ENCODE measurements around the gene SIGLEC15.

Gene SIGLEC15

GRCh38 chr18:45802814-45803492, 22.5 kb upstream of the SIGLEC15 start (continued):
- no peak for TF ChIP-seq POU6F1 (CRISPR knock-in tag; IDR thresholded peaks at IDR 0.05; ENCODE audit: borderline replicate concordance, low read depth)
- TF ChIP-seq OSR1 (CRISPR knock-in tag; IDR thresholded peaks at IDR 0.05), result no peak

- ATAC-seq, result no peak
- TF ChIP-seq ZNF565 (CRISPR knock-in tag; conservative IDR thresholded peaks at IDR 0.05; ENCODE audit: low read depth) (no peak), POU6F1 (CRISPR knock-in tag; IDR thresholded peaks at IDR 0.05; ENCODE audit: borderline replicate concordance, low read depth) (no peak), GLIS3 (CRISPR knock-in tag; IDR thresholded peaks at IDR 0.05) (no peak), ARNTL (CRISPR knock-in tag; IDR thresholded peaks at IDR 0.05; ENCODE audit: borderline replicate concordance, low read depth) (no peak), PATZ1 (CRISPR knock-in tag; IDR thresholded peaks at IDR 0.05; ENCODE audit: borderline replicate concordance) (no peak), CSRNP3 (CRISPR knock-in tag; IDR thresholded peaks at IDR 0.05) (no peak), ZFP3 (CRISPR knock-in tag; IDR thresholded peaks at IDR 0.05) (no peak), CREB5 (CRISPR knock-in tag; IDR thresholded peaks at IDR 0.05; ENCODE audit: low read depth) (no peak), RARB (CRISPR knock-in tag; IDR thresholded peaks at IDR 0.05) (no peak), ESRRG (CRISPR knock-in tag; IDR thresholded peaks at IDR 0.05) (no peak), ZNF8 (CRISPR knock-in tag; IDR thresholded peaks at IDR 0.05) (no peak), OSR1 (CRISPR knock-in tag; IDR thresholded peaks at IDR 0.05) (no peak), PPARA (CRISPR knock-in tag; IDR thresholded peaks at IDR 0.05; ENCODE audit: borderline replicate concordance) (no peak), ZFP30 (CRISPR knock-in tag; IDR thresholded peaks at IDR 0.05) (no peak), SNAI2 (CRISPR knock-in tag; IDR thresholded peaks at IDR 0.05) (no peak), ZNF70 (CRISPR knock-in tag; IDR thresholded peaks at IDR 0.05) (no peak), ZC3H10 (CRISPR knock-in tag; IDR thresholded peaks at IDR 0.05) (no peak)
These were observed 19.9 kb upstream of the SIGLEC15 start for GRCh38 chr18:45805551-45805950.

GRCh38 chr18:45806226-45806625, 19.2 kb upstream of the SIGLEC15 start:
- no peak for ATAC-seq
- no peak for TF ChIP-seq TSHZ2 (CRISPR knock-in tag; IDR thresholded peaks at IDR 0.05)
- TF ChIP-seq POU6F1 (CRISPR knock-in tag; IDR thresholded peaks at IDR 0.05; ENCODE audit: borderline replicate concordance, low read depth), result no peak
- TF ChIP-seq ARNTL (CRISPR knock-in tag; IDR thresholded peaks at IDR 0.05; ENCODE audit: borderline replicate concordance, low read depth), result no peak
- TF ChIP-seq ISL1 (CRISPR knock-in tag; IDR thresholded peaks at IDR 0.05), result no peak
- TF ChIP-seq ESRRG (CRISPR knock-in tag; IDR thresholded peaks at IDR 0.05), result no peak
- no peak for TF ChIP-seq SNAI2 (CRISPR knock-in tag; IDR thresholded peaks at IDR 0.05)
- no peak for TF ChIP-seq TOX (CRISPR knock-in tag; IDR thresholded peaks at IDR 0.05; ENCODE audit: borderline replicate concordance)
- no peak for TF ChIP-seq ZC3H10 (CRISPR knock-in tag; IDR thresholded peaks at IDR 0.05)
- no peak for TF ChIP-seq RARB (CRISPR knock-in tag; IDR thresholded peaks at IDR 0.05)
- no peak for TF ChIP-seq ZNF8 (CRISPR knock-in tag; IDR thresholded peaks at IDR 0.05)
- no peak for TF ChIP-seq PATZ1 (CRISPR knock-in tag; IDR thresholded peaks at IDR 0.05; ENCODE audit: borderline replicate concordance)
- no peak for TF ChIP-seq BACH2 (CRISPR knock-in tag; IDR thresholded peaks at IDR 0.05; ENCODE audit: borderline replicate concordance)
